K562 (cell line): ENCODE results near the gene SERPINF2. TPM values are rescaled to one million over a fixed set of nuclear protein-coding genes. Genes with fewer than 3 reads are reported as not detected.
A peak's percentile ranks its signal among the peaks of the same experiment; 100 is the strongest.

ENCODE experiments used
- ATAC-seq: fragments of 200-7000 bp; cut with Tn5 transposase; 3 replicates; pipeline ENCODE4 v1.9.1; 2020; ENCODE audit warnings: moderate library complexity
- BruUV-seq: library from RNA; stranded (reverse); fragments of 400-500 nt; replicated peaks from 2 replicates; lab custom pipeline; 2021; lab: Mats Ljungman, UMichigan
- CTCF ChIA-PET: fragments of 300-600 bp; formaldehyde crosslinking; extraction: SDS; loops from one replicate; lab custom pipeline; 2021; ENCODE audit warnings: low intra/inter-chr PET ratio; lab: Yijun Ruan, JAX
- POLR2A ChIA-PET: fragments of 300-600, 350-650 bp; sonication (Branson Sonifier 250); formaldehyde crosslinking; extraction: SDS; loops from one replicate; lab custom pipeline; 2021; ENCODE audit warnings: antibody characterized with exemption, inconsistent platforms; lab: Yijun Ruan, JAX
- DNase-seq, 4 experiments: peaks; one replicate each; pipeline versions ENCODE4 v3.0.0 to v3.0.0-alpha.2; 2011 to 2018; ENCODE audit warnings: low spot score in 3 of 4, mixed read lengths in 3 of 4; ENCODE audit errors: extremely low read depth in 1 of 4
- FAIRE-seq: peaks from 2 replicates; lab custom pipeline; 2011; peaks lifted over from hg19 to GRCh38; lab: Jason Lieb, UNC
- H2AFZ ChIP-seq: 2 replicates; pipeline ENCODE4 v1.6.0; 2011; ENCODE audit warnings: low read depth, low read length, control low read depth, inconsistent platforms
- H3K27ac ChIP-seq: fragments of 200-600 bp; 3 replicates; pipeline ENCODE4 v1.8.0; 2011; ENCODE audit warnings: low read depth, mild to moderate bottlenecking, control low read depth, inconsistent platforms, low read length, moderate library complexity, mixed read lengths; ENCODE audit errors: extremely low read depth
- H3K27me3 ChIP-seq, 2 experiments: fragments of 300-600 bp in 1 of 2; 2 replicates in 1 of 2; 3 replicates in 1 of 2; pipeline versions ENCODE4 v1.6.0 to v1.8.0; 2011; ENCODE audit warnings: inconsistent platforms in 2 of 2, low read length in 2 of 2, mild to moderate bottlenecking in 1 of 2, mixed read lengths in 1 of 2, moderate library complexity in 1 of 2; ENCODE audit not compliant: control insufficient read depth in 2 of 2, insufficient read depth in 2 of 2
- H3K36me3 ChIP-seq: fragments of 300-600 bp; 3 replicates; pipeline ENCODE4 v1.8.0; 2011; ENCODE audit warnings: mild to moderate bottlenecking, low read length, inconsistent platforms; ENCODE audit not compliant: control insufficient read depth, insufficient read depth
- H3K4me1 ChIP-seq, 2 experiments: fragments of 200-600 bp in 1 of 2; replicated peaks in 1 of 2; 2 replicates in 1 of 2; 3 replicates in 1 of 2; pipeline versions ENCODE4 v1.5.1 to v1.8.0; 2011; ENCODE audit warnings: inconsistent platforms in 2 of 2, low read length in 2 of 2, mild to moderate bottlenecking in 1 of 2, mixed read lengths in 1 of 2, moderate library complexity in 1 of 2; ENCODE audit not compliant: control insufficient read depth in 2 of 2, insufficient read depth in 2 of 2
- H3K4me2 ChIP-seq: 2 replicates; pipeline ENCODE4 v1.6.1; 2011; ENCODE audit warnings: low read length, control low read depth, inconsistent platforms, mixed read lengths; ENCODE audit not compliant: insufficient read depth
- H3K4me3 ChIP-seq: fragments of 200-600 bp; sonication (generic), shearing (Covaris generic); 2 replicates; pipeline ENCODE4 v1.5.1; 2016; ENCODE audit warnings: control low read depth, inconsistent platforms
- H3K79me2 ChIP-seq: fragments of 200-600 bp; 3 replicates; pipeline ENCODE4 v1.8.0; 2011; ENCODE audit warnings: low read length, inconsistent platforms; ENCODE audit not compliant: control insufficient read depth, insufficient read depth
- H3K9ac ChIP-seq, 2 experiments: 2 replicates each; pipeline versions ENCODE4 v1.6.0 to v1.6.1; 2011; ENCODE audit warnings: low read depth in 2 of 2, low read length in 2 of 2, control low read depth in 1 of 2, inconsistent platforms in 1 of 2, mild to moderate bottlenecking in 1 of 2, mixed read lengths in 1 of 2; ENCODE audit not compliant: insufficient read depth in 1 of 2
- H3K9me1 ChIP-seq: one replicate; pipeline ENCODE4 v1.6.0; 2011; ENCODE audit warnings: inconsistent platforms, mild to moderate bottlenecking, low read length, moderate library complexity; ENCODE audit not compliant: control insufficient read depth, insufficient read depth
- H3K9me3 ChIP-seq: replicated peaks from 2 replicates; pipeline ENCODE4 v1.5.1; 2011; ENCODE audit warnings: low read depth, low read length, inconsistent platforms; ENCODE audit not compliant: control insufficient read depth, insufficient read depth
- H4K20me1 ChIP-seq: replicated peaks from 2 replicates; pipeline ENCODE4 v1.6.1; 2011; ENCODE audit warnings: low read length, inconsistent platforms, mixed read lengths; ENCODE audit not compliant: control insufficient read depth, insufficient read depth
- MAFK ChIP-seq: IDR thresholded peaks from 2 replicates; pipeline ENCODE4 v1.6.1; 2011; ENCODE audit warnings: low read length, improper control_type of control experiment
- POLR2G ChIP-seq: fragments of 200-400 bp; formaldehyde crosslinking; IDR thresholded peaks from 2 replicates; pipeline ENCODE4 v1.6.1; 2017; ENCODE audit warnings: low read depth, mild to moderate bottlenecking, antibody characterized with exemption, low read length, moderate library complexity
- RBFOX2 ChIP-seq: fragments of 200-400 bp; formaldehyde crosslinking; IDR thresholded peaks from 2 replicates; pipeline ENCODE4 v1.6.1; 2017; ENCODE audit warnings: low read depth, mild to moderate bottlenecking, low read length, moderate library complexity
- WGBS: fragments of 100-300 bp; shearing (Covaris generic); methylation state at CpG from one replicate; pipeline ENCODE4 v1.1.6; 2016; ENCODE audit warnings: low coverage, mixed read lengths; ENCODE audit not compliant: insufficient coverage; ENCODE audit errors: missing lambda C conversion rate; 5-methylcytosine and 5-hydroxymethylcytosine counted together
- in situ Hi-C: fragments of 300-500 bp; cut with MboI; formaldehyde crosslinking; loops from 4 replicates; pipeline ENCODE4 v1.15.0; 2018; ENCODE audit warnings: inconsistent platforms, mixed read lengths
- intact Hi-C: fragments of 100-400 bp; cut with micrococcal nuclease; formaldehyde crosslinking; loops from 2 replicates; pipeline ENCODE4 v1.14.2; 2022
- polyA plus RNA-seq, 8 experiments: library from polyadenylated mRNA; depleted of rRNA in 4 of 8; stranded (reverse) in 5 of 8; unstranded in 3 of 8; fragments of >200 nt; fragmentation: Nextera tagmentation in 2 of 8; fragmentation: Illumina TruSeq in 1 of 8; extraction: Ambion mirVana in 2 of 8; extraction: Trizol in 1 of 8; gene quantifications; 2 replicates each; pipeline versions ENCODE4 v1.2.1 to v1.2.3, GENCODE V29; 2011 to 2014; ENCODE audit warnings: inconsistent platforms in 1 of 8, missing spikeins in 1 of 8
- total RNA-seq, 7 experiments: library from RNA; depleted of rRNA in 6 of 7; stranded (reverse); fragments of >200 nt in 6 of 7; fragmentation: Illumina TruSeq in 2 of 7; extraction: Trizol in 2 of 7; gene quantifications; 2 replicates each; pipeline versions ENCODE4 v1.2.1 to v1.2.3, GENCODE V29; 2011 to 2021; ENCODE audit warnings: low replicate concordance in 1 of 7
- TF ChIP-seq, protein P1 (sequence below): sonication (generic); formaldehyde crosslinking; IDR thresholded peaks from 2 replicates; pipeline ENCODE4 v1.8.1; 2023; ENCODE audit warnings: mild to moderate bottlenecking, missing genetic modification reagents
- TF ChIP-seq, protein P2 (sequence below): IDR thresholded peaks from 3 replicates; pipeline ENCODE4 v1.6.1; 2011; ENCODE audit warnings: borderline replicate concordance, mild to moderate bottlenecking; ENCODE audit not compliant: insufficient read length, insufficient read depth
- TF ChIP-seq, protein P3 (sequence below): fragments of 450-650 bp; IDR thresholded peaks from 2 replicates; pipeline ENCODE4 v1.6.1; 2017; ENCODE audit warnings: antibody characterized with exemption, mild to moderate bottlenecking

SERPINF2 gene
- total and polyA plus RNA-seq, 9 of the 15 experiments (the other 6 are each of a cell fraction or from before 2014, with no cell fraction given): 0.22 TPM; not detected in 8

DNA sequence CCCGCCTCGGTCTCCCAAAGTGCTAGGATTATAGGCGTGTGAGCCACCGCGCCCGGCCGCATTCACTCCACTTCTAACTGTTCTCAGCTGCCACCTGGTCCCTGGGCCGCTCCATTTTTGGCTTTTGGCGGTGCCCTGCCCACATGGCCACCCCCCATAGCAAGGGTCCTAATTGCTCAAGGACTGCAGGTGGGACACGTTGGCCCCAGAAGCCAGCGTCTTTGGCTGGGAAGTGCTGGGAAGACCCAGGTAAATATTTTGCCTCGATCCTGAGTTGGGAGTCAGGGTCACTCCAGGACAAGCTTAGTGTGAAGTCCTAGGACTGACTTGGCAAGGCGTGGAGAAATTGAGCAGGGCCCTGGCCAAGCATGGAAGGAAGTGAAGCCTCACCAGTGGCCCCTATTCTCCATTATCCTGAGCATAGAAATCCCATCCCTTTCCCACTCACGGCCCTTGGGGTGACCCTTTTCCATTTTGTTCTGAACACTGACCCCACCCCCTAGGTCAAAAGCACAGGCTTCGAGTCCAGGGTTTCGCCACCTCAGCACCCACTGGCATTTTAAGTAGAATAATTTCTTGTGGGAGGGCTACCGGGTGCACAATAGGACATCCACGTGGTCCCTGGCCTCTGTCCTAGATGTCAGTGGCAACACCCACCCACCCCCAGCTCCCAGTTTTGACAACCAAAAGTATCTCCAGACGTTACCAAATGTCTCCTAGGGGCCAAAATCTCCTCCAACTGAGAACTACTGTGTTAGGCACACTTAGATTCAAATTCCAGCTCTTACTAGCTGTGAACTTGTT lies 24.1 kb upstream of the SERPINF2 start:
- peaks cover 25% of the 10 kb centered on the region for H3K79me2 ChIP-seq
- in situ Hi-C loops (loop anchor here (10.0 kb wide), 1 partner anchor 316 kb away; the partner anchor contains the start of gene DPH1), intact Hi-C loops (loop anchor here (5.0 kb wide), 3 partner anchors 36 to 314 kb away; partner anchors contain the start of genes DPH1, PRPF8 and SERPINF1)
- H3K4me1 ChIP-seq: peaks cover 25 to 33% of the 10 kb centered on the region in 2 experiments; a peak in 4 of 5 replicates
- DNase-seq: no peak
- no peaks in the 10 kb centered on the region for H3K9me1 ChIP-seq
- H3K9ac ChIP-seq: peak overlapping the region; percentile 77 to 98
- H4K20me1 ChIP-seq: 0 out of 2 replicates have a peak, but pooled peaks cover 3% of the 10 kb centered on the region
- H3K36me3 ChIP-seq: peaks cover 4% of the 10 kb centered on the region; the same call in 2 of the 3 replicates
- WGBS: 75% methylated on average over 16 of the region's 19 CpGs
- peak overlapping the region; percentile 40 for H2AFZ ChIP-seq
- no peak for ATAC-seq
- no TSS peak for BruUV-seq
- no peaks in the 10 kb centered on the region for H3K27me3 ChIP-seq
- H3K9me3 ChIP-seq: no peaks in the 10 kb centered on the region
- CTCF ChIA-PET: no interaction called here
- POLR2A ChIA-PET: interaction anchor here (0.8 to 3.8 kb wide), 7 partner anchors 10 to 69 kb away, joined by 3 to 16 read pairs (median 5); partner anchors contain the start of genes RILP and SERPINF1
- FAIRE-seq: no peak
- H3K4me2 ChIP-seq: peak overlapping the region; percentile 85
- H3K27ac ChIP-seq: peak overlapping the region; percentile 99
- no peak overlapping the region for H3K4me3 ChIP-seq
- TF ChIP-seq, protein P1, sequence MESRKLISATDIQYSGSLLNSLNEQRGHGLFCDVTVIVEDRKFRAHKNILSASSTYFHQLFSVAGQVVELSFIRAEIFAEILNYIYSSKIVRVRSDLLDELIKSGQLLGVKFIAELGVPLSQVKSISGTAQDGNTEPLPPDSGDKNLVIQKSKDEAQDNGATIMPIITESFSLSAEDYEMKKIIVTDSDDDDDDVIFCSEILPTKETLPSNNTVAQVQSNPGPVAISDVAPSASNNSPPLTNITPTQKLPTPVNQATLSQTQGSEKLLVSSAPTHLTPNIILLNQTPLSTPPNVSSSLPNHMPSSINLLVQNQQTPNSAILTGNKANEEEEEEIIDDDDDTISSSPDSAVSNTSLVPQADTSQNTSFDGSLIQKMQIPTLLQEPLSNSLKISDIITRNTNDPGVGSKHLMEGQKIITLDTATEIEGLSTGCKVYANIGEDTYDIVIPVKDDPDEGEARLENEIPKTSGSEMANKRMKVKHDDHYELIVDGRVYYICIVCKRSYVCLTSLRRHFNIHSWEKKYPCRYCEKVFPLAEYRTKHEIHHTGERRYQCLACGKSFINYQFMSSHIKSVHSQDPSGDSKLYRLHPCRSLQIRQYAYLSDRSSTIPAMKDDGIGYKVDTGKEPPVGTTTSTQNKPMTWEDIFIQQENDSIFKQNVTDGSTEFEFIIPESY (CRISPR knock-in tag): peak; percentile 34; the same call in 1 of the 2 replicates
- TF ChIP-seq RBFOX2 (peak; percentile 48), POLR2G (0 out of 2 replicates have a peak, but pooled peaks have one; percentile 33), MAFK (no peak)
- TF ChIP-seq, protein P2, sequence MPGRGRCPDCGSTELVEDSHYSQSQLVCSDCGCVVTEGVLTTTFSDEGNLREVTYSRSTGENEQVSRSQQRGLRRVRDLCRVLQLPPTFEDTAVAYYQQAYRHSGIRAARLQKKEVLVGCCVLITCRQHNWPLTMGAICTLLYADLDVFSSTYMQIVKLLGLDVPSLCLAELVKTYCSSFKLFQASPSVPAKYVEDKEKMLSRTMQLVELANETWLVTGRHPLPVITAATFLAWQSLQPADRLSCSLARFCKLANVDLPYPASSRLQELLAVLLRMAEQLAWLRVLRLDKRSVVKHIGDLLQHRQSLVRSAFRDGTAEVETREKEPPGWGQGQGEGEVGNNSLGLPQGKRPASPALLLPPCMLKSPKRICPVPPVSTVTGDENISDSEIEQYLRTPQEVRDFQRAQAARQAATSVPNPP: no peak
- TF ChIP-seq, protein P3, sequence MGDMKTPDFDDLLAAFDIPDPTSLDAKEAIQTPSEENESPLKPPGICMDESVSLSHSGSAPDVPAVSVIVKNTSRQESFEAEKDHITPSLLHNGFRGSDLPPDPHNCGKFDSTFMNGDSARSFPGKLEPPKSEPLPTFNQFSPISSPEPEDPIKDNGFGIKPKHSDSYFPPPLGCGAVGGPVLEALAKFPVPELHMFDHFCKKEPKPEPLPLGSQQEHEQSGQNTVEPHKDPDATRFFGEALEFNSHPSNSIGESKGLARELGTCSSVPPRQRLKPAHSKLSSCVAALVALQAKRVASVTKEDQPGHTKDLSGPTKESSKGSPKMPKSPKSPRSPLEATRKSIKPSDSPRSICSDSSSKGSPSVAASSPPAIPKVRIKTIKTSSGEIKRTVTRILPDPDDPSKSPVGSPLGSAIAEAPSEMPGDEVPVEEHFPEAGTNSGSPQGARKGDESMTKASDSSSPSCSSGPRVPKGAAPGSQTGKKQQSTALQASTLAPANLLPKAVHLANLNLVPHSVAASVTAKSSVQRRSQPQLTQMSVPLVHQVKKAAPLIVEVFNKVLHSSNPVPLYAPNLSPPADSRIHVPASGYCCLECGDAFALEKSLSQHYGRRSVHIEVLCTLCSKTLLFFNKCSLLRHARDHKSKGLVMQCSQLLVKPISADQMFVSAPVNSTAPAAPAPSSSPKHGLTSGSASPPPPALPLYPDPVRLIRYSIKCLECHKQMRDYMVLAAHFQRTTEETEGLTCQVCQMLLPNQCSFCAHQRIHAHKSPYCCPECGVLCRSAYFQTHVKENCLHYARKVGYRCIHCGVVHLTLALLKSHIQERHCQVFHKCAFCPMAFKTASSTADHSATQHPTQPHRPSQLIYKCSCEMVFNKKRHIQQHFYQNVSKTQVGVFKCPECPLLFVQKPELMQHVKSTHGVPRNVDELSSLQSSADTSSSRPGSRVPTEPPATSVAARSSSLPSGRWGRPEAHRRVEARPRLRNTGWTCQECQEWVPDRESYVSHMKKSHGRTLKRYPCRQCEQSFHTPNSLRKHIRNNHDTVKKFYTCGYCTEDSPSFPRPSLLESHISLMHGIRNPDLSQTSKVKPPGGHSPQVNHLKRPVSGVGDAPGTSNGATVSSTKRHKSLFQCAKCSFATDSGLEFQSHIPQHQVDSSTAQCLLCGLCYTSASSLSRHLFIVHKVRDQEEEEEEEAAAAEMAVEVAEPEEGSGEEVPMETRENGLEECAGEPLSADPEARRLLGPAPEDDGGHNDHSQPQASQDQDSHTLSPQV: 0 out of 2 replicates have a peak, but pooled peaks have one; percentile 55
